ACC112 (cell line): ENCODE results near the gene MYRFL.

Experiments
- H2AFZ ChIP-seq: fragments of 200-600 bp; sonication (generic); one replicate; pipeline ENCODE4 v1.6.0; 2017; ENCODE audit warnings: antibody characterized with exemption, low read length; ENCODE audit not compliant: unreplicated experiment
- H3K27ac ChIP-seq: fragments of 200-600 bp; sonication (generic); 2 replicates; pipeline ENCODE4 v1.5.1; 2014; ENCODE audit warnings: low read depth, mild to moderate bottlenecking, antibody characterized with exemption, low read length, moderate library complexity
- H3K27me3 ChIP-seq: fragments of 200-600 bp; sonication (generic); 2 replicates; pipeline ENCODE4 v1.6.1; 2014; ENCODE audit warnings: mild to moderate bottlenecking, antibody characterized with exemption, low read length, moderate library complexity, mixed read lengths; ENCODE audit not compliant: insufficient read depth
- H3K36me3 ChIP-seq: fragments of 200-600 bp; sonication (generic); 2 replicates; pipeline ENCODE4 v1.6.1; 2016; ENCODE audit warnings: mild to moderate bottlenecking, antibody characterized with exemption, low read length, moderate library complexity, mixed read lengths; ENCODE audit not compliant: insufficient read depth
- H3K4me1 ChIP-seq: fragments of 200-600 bp; sonication (generic); one replicate; pipeline ENCODE4 v1.6.1; 2016; ENCODE audit warnings: low read length, mixed read lengths; ENCODE audit not compliant: insufficient read depth, unreplicated experiment, control insufficient read depth
- H3K4me3 ChIP-seq: fragments of 200-600 bp; sonication (generic); 2 replicates; pipeline ENCODE4 v1.5.1; 2014; ENCODE audit warnings: mild to moderate bottlenecking, low read depth, low read length
- H3K79me2 ChIP-seq: fragments of 200-600 bp; sonication (generic); one replicate; pipeline ENCODE4 v1.6.0; 2016; ENCODE audit warnings: low read length; ENCODE audit not compliant: control insufficient read depth, unreplicated experiment, insufficient read depth

MYRFL gene

GRCh38 chr12:69929531-69929930 lies 104.5 kb downstream of the MYRFL start:
- no peaks in the 10 kb centered on the region for H3K36me3 ChIP-seq
- peak overlapping the region; percentile 64 for H2AFZ ChIP-seq
- no peaks in the 10 kb centered on the region for H3K79me2 ChIP-seq
- peaks cover 10% of the 10 kb centered on the region for H3K4me1 ChIP-seq
- no peaks in the 10 kb centered on the region; the same call in 1 of the 2 replicates for H3K27me3 ChIP-seq
- H3K27ac ChIP-seq: no peak overlapping the region
- no peak overlapping the region for H3K4me3 ChIP-seq

GRCh38 chr12:69931569-69931968 lies 106.5 kb downstream of the MYRFL start:
- Histone ChIP-seq H3K79me2 (no peaks in the 10 kb centered on the region), H3K4me1 (peaks cover 10% of the 10 kb centered on the region), H3K27ac (no peak overlapping the region), H3K4me3 (no peak overlapping the region), H2AFZ (no peak overlapping the region), H3K36me3 (no peaks in the 10 kb centered on the region), H3K27me3 (peaks cover 10% of the 10 kb centered on the region)

- Histone ChIP-seq H3K4me1 (peaks cover 10% of the 10 kb centered on the region), H3K27me3 (peaks cover 10% of the 10 kb centered on the region), H2AFZ (no peak overlapping the region), H3K36me3 (no peaks in the 10 kb centered on the region), H3K4me3 (no peak overlapping the region), H3K27ac (no peak overlapping the region), H3K79me2 (no peaks in the 10 kb centered on the region)
Measured at GRCh38 chr12:69932154-69932553, 107.1 kb downstream of the MYRFL start.

- Histone ChIP-seq H3K27me3 (peaks cover 14% of the 10 kb centered on the region), H2AFZ (no peak overlapping the region), H3K27ac (no peak overlapping the region), H3K79me2 (no peaks in the 10 kb centered on the region), H3K36me3 (no peaks in the 10 kb centered on the region), H3K4me1 (peaks cover 10% of the 10 kb centered on the region), H3K4me3 (no peak overlapping the region)
Measured at GRCh38 chr12:69932676-69933552, 107.9 kb downstream of the MYRFL start.

GRCh38 chr12:69934011-69934410 lies 109.0 kb downstream of the MYRFL start:
- H3K27ac ChIP-seq: no peak overlapping the region
- H3K27me3 ChIP-seq: peaks cover 14% of the 10 kb centered on the region
- no peaks in the 10 kb centered on the region for H3K36me3 ChIP-seq
- no peaks in the 10 kb centered on the region for H3K79me2 ChIP-seq
- no peak overlapping the region for H2AFZ ChIP-seq
- no peak overlapping the region for H3K4me3 ChIP-seq
- H3K4me1 ChIP-seq: peaks cover 10% of the 10 kb centered on the region

- Histone ChIP-seq H3K27ac (no peak overlapping the region), H3K27me3 (peaks cover 14% of the 10 kb centered on the region), H2AFZ (no peak overlapping the region), H3K4me1 (no peaks in the 10 kb centered on the region), H3K79me2 (no peaks in the 10 kb centered on the region), H3K36me3 (no peaks in the 10 kb centered on the region), H3K4me3 (no peak overlapping the region)
Measured at GRCh38 chr12:69935651-69936100, 110.6 kb downstream of the MYRFL start.

- no peak overlapping the region for H3K27ac ChIP-seq
- H3K4me1 ChIP-seq: no peaks in the 10 kb centered on the region
- H3K4me3 ChIP-seq: no peak overlapping the region
- H3K79me2 ChIP-seq: no peaks in the 10 kb centered on the region
- H3K36me3 ChIP-seq: no peaks in the 10 kb centered on the region
- no peak overlapping the region for H2AFZ ChIP-seq
- peaks cover 14% of the 10 kb centered on the region for H3K27me3 ChIP-seq
Measured at GRCh38 chr12:69936214-69936731, 111.2 kb downstream of the MYRFL start.

- no peaks in the 10 kb centered on the region for H3K4me1 ChIP-seq
- H3K27ac ChIP-seq: no peak overlapping the region
- H3K27me3 ChIP-seq: peaks cover 14% of the 10 kb centered on the region
- H3K36me3 ChIP-seq: no peaks in the 10 kb centered on the region
- H3K4me3 ChIP-seq: no peak overlapping the region
- H3K79me2 ChIP-seq: no peaks in the 10 kb centered on the region
- no peak overlapping the region for H2AFZ ChIP-seq
Measured at GRCh38 chr12:69936766-69937165, 111.7 kb downstream of the MYRFL start.

- Histone ChIP-seq H3K4me1 (no peaks in the 10 kb centered on the region), H3K27me3 (0 out of 2 replicates have a peak, but pooled peaks cover 5% of the 10 kb centered on the region), H3K36me3 (no peaks in the 10 kb centered on the region), H3K27ac (no peak overlapping the region), H3K4me3 (no peak overlapping the region), H2AFZ (no peak overlapping the region), H3K79me2 (no peaks in the 10 kb centered on the region)
Measured at GRCh38 chr12:69947123-69947522, 122.1 kb downstream of the MYRFL start.

- Histone ChIP-seq H3K27ac (no peak overlapping the region), H3K4me3 (no peak overlapping the region), H3K79me2 (no peaks in the 10 kb centered on the region), H3K36me3 (no peaks in the 10 kb centered on the region), H2AFZ (no peak overlapping the region), H3K27me3 (0 out of 2 replicates have a peak, but pooled peaks cover 5% of the 10 kb centered on the region), H3K4me1 (no peaks in the 10 kb centered on the region)
Measured at GRCh38 chr12:69947897-69948296, 122.9 kb downstream of the MYRFL start.

- Histone ChIP-seq H3K27ac (no peak overlapping the region), H3K36me3 (no peaks in the 10 kb centered on the region), H3K4me3 (no peak overlapping the region), H3K27me3 (0 out of 2 replicates have a peak, but pooled peaks cover 5% of the 10 kb centered on the region), H3K4me1 (no peaks in the 10 kb centered on the region), H2AFZ (no peak overlapping the region), H3K79me2 (no peaks in the 10 kb centered on the region)
Measured at GRCh38 chr12:69948851-69949250, 123.8 kb downstream of the MYRFL start.
